ENCODE data around the gene SLCO4A1. TPM values are rescaled to one million over a fixed set of nuclear protein-coding genes. Genes with fewer than 3 reads are reported as not detected.

The SLCO4A1 gene
- total and polyA plus RNA-seq, 2 donors (not counting 1 experiment from before 2014, with no cell fraction given) = 0.50 TPM; not detected in 1

- H3K4me1 ChIP-seq (ENCODE audit: control insufficient read depth, extremely low read depth, insufficient read depth, low read length) = peaks cover 4% of the 10 kb centered on the region
- no peak overlapping the region for H3K4me3 ChIP-seq (replicated peaks in 1 of 4; ENCODE audit: control extremely low read depth in 1 of 4, insufficient read depth in 1 of 4, low read depth in 3 of 4, low read length in 4 of 4)
- no peak for DNase-seq (ENCODE audit: low read depth in 2 of 2)
- H3K4me2 ChIP-seq (ENCODE audit: extremely low read depth, insufficient read depth, low read length) = no peak overlapping the region
- H3K79me2 ChIP-seq (ENCODE audit: control insufficient read depth, insufficient read depth, low read length) = no peaks in the 10 kb centered on the region
- H3K36me3 ChIP-seq (ENCODE audit: control insufficient read depth, insufficient read depth, low read length) = no peaks in the 10 kb centered on the region
- no peak overlapping the region for H3K27ac ChIP-seq (ENCODE audit: insufficient read depth, low read length)
- H2AFZ ChIP-seq (ENCODE audit: low read length) = no peak overlapping the region
- H4K20me1 ChIP-seq (ENCODE audit: control insufficient read depth, extremely low read depth, insufficient read depth, low read length) = no peaks in the 10 kb centered on the region
- no peak for TF ChIP-seq CTCF (conservative IDR thresholded peaks at IDR 0.05 in 1 of 2, IDR thresholded peaks at IDR 0.05 in 1 of 2; ENCODE audit: low read depth in 1 of 2, low read length in 2 of 2)
- TF ChIP-seq EZH2 (IDR thresholded peaks at IDR 0.05; ENCODE audit: low read length, missing control alignments) = no peak
- H3K27me3 ChIP-seq (ENCODE audit: control insufficient read depth, insufficient read depth, low read length) = peaks cover 4% of the 10 kb centered on the region
- no peak overlapping the region for H3K9ac ChIP-seq (ENCODE audit: insufficient read depth, low read length)
- no peaks in the 10 kb centered on the region for H3K9me3 ChIP-seq (ENCODE audit: control insufficient read depth, insufficient read depth, low read depth, low read length)
Observed at GRCh38 chr20:62598761-62599194, 43.5 kb upstream of the SLCO4A1 start.

GRCh38 chr20:62599216-62600110 is 42.8 kb upstream of the SLCO4A1 start:
- Histone ChIP-seq H3K79me2 (ENCODE audit: control insufficient read depth, insufficient read depth, low read length) (no peaks in the 10 kb centered on the region), H3K9me3 (ENCODE audit: control insufficient read depth, insufficient read depth, low read depth, low read length) (no peaks in the 10 kb centered on the region), H3K36me3 (ENCODE audit: control insufficient read depth, insufficient read depth, low read length) (no peaks in the 10 kb centered on the region), H3K9ac (ENCODE audit: insufficient read depth, low read length) (no peak overlapping the region), H3K4me1 (ENCODE audit: control insufficient read depth, extremely low read depth, insufficient read depth, low read length) (peaks cover 4% of the 10 kb centered on the region), H3K27me3 (ENCODE audit: control insufficient read depth, insufficient read depth, low read length) (peaks cover 4% of the 10 kb centered on the region), H4K20me1 (ENCODE audit: control insufficient read depth, extremely low read depth, insufficient read depth, low read length) (no peaks in the 10 kb centered on the region), H3K4me2 (ENCODE audit: extremely low read depth, insufficient read depth, low read length) (no peak overlapping the region), H3K4me3 (replicated peaks in 1 of 4; ENCODE audit: control extremely low read depth in 1 of 4, insufficient read depth in 1 of 4, low read depth in 3 of 4, low read length in 4 of 4) (no peak overlapping the region), H3K27ac (ENCODE audit: insufficient read depth, low read length) (no peak overlapping the region), H2AFZ (ENCODE audit: low read length) (no peak overlapping the region)
- TF ChIP-seq EZH2 (IDR thresholded peaks at IDR 0.05; ENCODE audit: low read length, missing control alignments) = no peak
- TF ChIP-seq CTCF (conservative IDR thresholded peaks at IDR 0.05 in 1 of 2, IDR thresholded peaks at IDR 0.05 in 1 of 2; ENCODE audit: low read depth in 1 of 2, low read length in 2 of 2) = no peak
- DNase-seq (ENCODE audit: low read depth in 2 of 2) = no peak

- Histone ChIP-seq H3K9me3 (ENCODE audit: control insufficient read depth, insufficient read depth, low read depth, low read length) (no peaks in the 10 kb centered on the region), H3K27me3 (ENCODE audit: control insufficient read depth, insufficient read depth, low read length) (peaks cover 4% of the 10 kb centered on the region), H3K27ac (ENCODE audit: insufficient read depth, low read length) (no peak overlapping the region), H3K36me3 (ENCODE audit: control insufficient read depth, insufficient read depth, low read length) (no peaks in the 10 kb centered on the region), H4K20me1 (ENCODE audit: control insufficient read depth, extremely low read depth, insufficient read depth, low read length) (no peaks in the 10 kb centered on the region), H3K4me3 (replicated peaks in 1 of 4; ENCODE audit: control extremely low read depth in 1 of 4, insufficient read depth in 1 of 4, low read depth in 3 of 4, low read length in 4 of 4) (no peak overlapping the region), H3K79me2 (ENCODE audit: control insufficient read depth, insufficient read depth, low read length) (no peaks in the 10 kb centered on the region), H3K4me2 (ENCODE audit: extremely low read depth, insufficient read depth, low read length) (no peak overlapping the region), H2AFZ (ENCODE audit: low read length) (no peak overlapping the region), H3K4me1 (ENCODE audit: control insufficient read depth, extremely low read depth, insufficient read depth, low read length) (peaks cover 6% of the 10 kb centered on the region), H3K9ac (ENCODE audit: insufficient read depth, low read length) (no peak overlapping the region)
- DNase-seq (ENCODE audit: low read depth in 2 of 2) = no peak
- no peak for TF ChIP-seq EZH2 (IDR thresholded peaks at IDR 0.05; ENCODE audit: low read length, missing control alignments)
- TF ChIP-seq CTCF (conservative IDR thresholded peaks at IDR 0.05 in 1 of 2, IDR thresholded peaks at IDR 0.05 in 1 of 2; ENCODE audit: low read depth in 1 of 2, low read length in 2 of 2) = no peak
Observed at GRCh38 chr20:62601172-62601571, 41.1 kb upstream of the SLCO4A1 start.

Measured in fibroblast of lung (primary cell).